Measurements from ENCODE around the gene PVALB.

Gene PVALB, protein sequence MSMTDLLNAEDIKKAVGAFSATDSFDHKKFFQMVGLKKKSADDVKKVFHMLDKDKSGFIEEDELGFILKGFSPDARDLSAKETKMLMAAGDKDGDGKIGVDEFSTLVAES

GRCh38 chr22:36816636-36817524 is at the start of gene PVALB:
PVALB (minus strand) TSS chr22:36817035; CDS start chr22:36817005, 30 bp downstream.
- no peak within 1 kb of the TSS for H3K27ac ChIP-seq (ENCODE audit: low read length)
- no peak within 1 kb of the TSS; the same call in 1 of the 2 replicates for H3K9ac ChIP-seq (ENCODE audit: low read depth, low read length)
- peaks cover 80% of the 10 kb centered on the region for H3K27me3 ChIP-seq (ENCODE audit: insufficient read depth, low read length)
- H3K9me3 ChIP-seq (ENCODE audit: insufficient read depth, low read depth, low read length), result no peaks in the 10 kb centered on the region
- no peaks in the 10 kb centered on the region for H3K36me3 ChIP-seq (ENCODE audit: insufficient read depth, low read depth, low read length)
- H3K4me3 ChIP-seq (ENCODE audit: low read length), result peak within 1 kb of the TSS; percentile 77
- peaks cover 7% of the 10 kb centered on the region for H3K4me1 ChIP-seq (ENCODE audit: insufficient read depth, low read length)

DNA sequence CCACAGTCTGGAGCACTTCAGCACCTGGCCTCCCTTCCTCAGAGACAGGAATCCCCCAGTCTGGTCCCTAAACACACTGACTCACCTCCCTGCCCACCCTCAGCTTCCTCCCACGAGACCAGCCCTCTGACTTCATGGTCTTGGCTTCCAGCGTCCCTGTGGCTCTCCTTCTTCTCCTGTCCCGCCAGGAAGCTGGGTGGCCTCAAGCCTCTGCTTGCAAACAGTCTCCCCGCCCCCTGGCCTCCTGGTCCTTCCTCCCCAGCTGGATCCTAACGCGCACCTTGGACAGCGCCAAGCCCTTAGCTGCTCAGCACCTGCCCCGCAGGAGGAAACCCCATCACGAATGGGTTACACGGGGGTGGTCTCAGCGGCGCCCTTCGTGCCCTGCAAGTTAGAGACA is 48.5 kb upstream of the PVALB start:
- no peaks in the 10 kb centered on the region for H3K4me1 ChIP-seq (ENCODE audit: insufficient read depth, low read length)
- no peaks in the 10 kb centered on the region for H3K9me3 ChIP-seq (ENCODE audit: insufficient read depth, low read depth, low read length)
- H3K9ac ChIP-seq (ENCODE audit: low read depth, low read length), result no peak overlapping the region
- no peak overlapping the region for H3K27ac ChIP-seq (ENCODE audit: low read length)
- no peaks in the 10 kb centered on the region for H3K36me3 ChIP-seq (ENCODE audit: insufficient read depth, low read depth, low read length)
- peaks cover 15% of the 10 kb centered on the region; the same call in 1 of the 2 replicates for H3K27me3 ChIP-seq (ENCODE audit: insufficient read depth, low read length)
- H3K4me3 ChIP-seq (ENCODE audit: low read length), result no peak overlapping the region

GRCh38 chr22:36864454-36865215 is 47.8 kb upstream of the PVALB start:
- Histone ChIP-seq H3K27me3 (ENCODE audit: insufficient read depth, low read length) (peaks cover 18% of the 10 kb centered on the region; the same call in 1 of the 2 replicates), H3K9me3 (ENCODE audit: insufficient read depth, low read depth, low read length) (no peaks in the 10 kb centered on the region), H3K4me1 (ENCODE audit: insufficient read depth, low read length) (no peaks in the 10 kb centered on the region), H3K9ac (ENCODE audit: low read depth, low read length) (no peak overlapping the region), H3K36me3 (ENCODE audit: insufficient read depth, low read depth, low read length) (no peaks in the 10 kb centered on the region), H3K27ac (ENCODE audit: low read length) (no peak overlapping the region), H3K4me3 (ENCODE audit: low read length) (no peak overlapping the region)

DNA sequence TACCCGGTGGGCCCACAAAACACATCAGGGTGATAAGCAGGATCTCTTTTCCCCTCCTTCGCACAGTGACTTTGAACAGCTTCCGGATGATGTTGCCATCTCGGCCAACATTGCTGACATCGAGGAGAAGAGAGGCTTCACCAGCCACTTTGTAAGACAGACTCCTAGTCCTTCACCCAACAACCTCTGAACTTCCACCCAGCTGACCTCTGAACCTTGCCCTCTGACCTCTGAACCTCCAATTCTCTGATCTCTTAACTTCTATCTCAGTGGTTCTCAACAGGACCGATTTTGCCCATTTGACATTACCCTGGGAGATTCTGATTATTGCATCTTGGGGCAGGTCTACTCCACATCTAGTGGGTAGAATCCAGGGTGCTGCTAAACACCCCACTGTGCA is 47.1 kb upstream of the PVALB start:
- H3K9ac ChIP-seq (ENCODE audit: low read depth, low read length), result no peak overlapping the region
- H3K4me1 ChIP-seq (ENCODE audit: insufficient read depth, low read length), result no peaks in the 10 kb centered on the region
- H3K4me3 ChIP-seq (ENCODE audit: low read length), result no peak overlapping the region
- H3K36me3 ChIP-seq (ENCODE audit: insufficient read depth, low read depth, low read length), result no peaks in the 10 kb centered on the region
- H3K9me3 ChIP-seq (ENCODE audit: insufficient read depth, low read depth, low read length), result no peaks in the 10 kb centered on the region
- no peak overlapping the region for H3K27ac ChIP-seq (ENCODE audit: low read length)
- H3K27me3 ChIP-seq (ENCODE audit: insufficient read depth, low read length), result peaks cover 25% of the 10 kb centered on the region; the same call in 1 of the 2 replicates

- no peaks in the 10 kb centered on the region for H3K36me3 ChIP-seq (ENCODE audit: insufficient read depth, low read depth, low read length)
- H3K4me3 ChIP-seq (ENCODE audit: low read length), result no peak overlapping the region
- H3K9ac ChIP-seq (ENCODE audit: low read depth, low read length), result no peak overlapping the region
Measured at GRCh38 chr22:36863281-36863680, 46.4 kb upstream of the PVALB start.

GRCh38 chr22:36862251-36863242 is 45.7 kb upstream of the PVALB start:
- peaks cover 39% of the 10 kb centered on the region for H3K27me3 ChIP-seq (ENCODE audit: insufficient read depth, low read length)
- no peak overlapping the region for H3K9ac ChIP-seq (ENCODE audit: low read depth, low read length)
- no peak overlapping the region for H3K27ac ChIP-seq (ENCODE audit: low read length)
- no peaks in the 10 kb centered on the region for H3K36me3 ChIP-seq (ENCODE audit: insufficient read depth, low read depth, low read length)
- H3K4me1 ChIP-seq (ENCODE audit: insufficient read depth, low read length), result no peaks in the 10 kb centered on the region
- no peak overlapping the region for H3K4me3 ChIP-seq (ENCODE audit: low read length)
- no peaks in the 10 kb centered on the region for H3K9me3 ChIP-seq (ENCODE audit: insufficient read depth, low read depth, low read length)

More at GRCh38 chr22:36863281-36863680, 46.4 kb upstream of the PVALB start:
- Histone ChIP-seq H3K27me3 (ENCODE audit: insufficient read depth, low read length) (peaks cover 32% of the 10 kb centered on the region), H3K4me1 (ENCODE audit: insufficient read depth, low read length) (no peaks in the 10 kb centered on the region), H3K9me3 (ENCODE audit: insufficient read depth, low read depth, low read length) (no peaks in the 10 kb centered on the region), H3K27ac (ENCODE audit: low read length) (no peak overlapping the region)

- H3K9ac ChIP-seq (ENCODE audit: low read depth, low read length), result no peak within 1 kb of the TSS
- no peak within 1 kb of the TSS for H3K4me3 ChIP-seq (ENCODE audit: low read length)
- no peaks in the 10 kb centered on the region for H3K4me1 ChIP-seq (ENCODE audit: insufficient read depth, low read length)
Measured at GRCh38 chr22:36860821-36861659, 44.2 kb upstream of the PVALB start, which contains the start of gene NCF4. NCF4 (plus strand) TSS chr22:36861006; CDS start chr22:36861172, 166 bp downstream.

GRCh38 chr22:36860438-36860820 is 43.6 kb upstream of the PVALB start:
- no peaks in the 10 kb centered on the region for H3K9me3 ChIP-seq (ENCODE audit: insufficient read depth, low read depth, low read length)
- H3K36me3 ChIP-seq (ENCODE audit: insufficient read depth, low read depth, low read length), result no peaks in the 10 kb centered on the region
- H3K4me3 ChIP-seq (ENCODE audit: low read length), result no peak overlapping the region
- H3K9ac ChIP-seq (ENCODE audit: low read depth, low read length), result no peak overlapping the region
- peaks cover 35% of the 10 kb centered on the region for H3K27me3 ChIP-seq (ENCODE audit: insufficient read depth, low read length)
- no peaks in the 10 kb centered on the region for H3K4me1 ChIP-seq (ENCODE audit: insufficient read depth, low read length)
- H3K27ac ChIP-seq (ENCODE audit: low read length), result no peak overlapping the region

More at GRCh38 chr22:36860821-36861659, 44.2 kb upstream of the PVALB start, which contains the start of gene NCF4:
- H3K9me3 ChIP-seq (ENCODE audit: insufficient read depth, low read depth, low read length), result no peaks in the 10 kb centered on the region
- H3K27ac ChIP-seq (ENCODE audit: low read length), result no peak within 1 kb of the TSS
- peaks cover 41% of the 10 kb centered on the region for H3K27me3 ChIP-seq (ENCODE audit: insufficient read depth, low read length)
- no peaks in the 10 kb centered on the region for H3K36me3 ChIP-seq (ENCODE audit: insufficient read depth, low read depth, low read length)

DNA sequence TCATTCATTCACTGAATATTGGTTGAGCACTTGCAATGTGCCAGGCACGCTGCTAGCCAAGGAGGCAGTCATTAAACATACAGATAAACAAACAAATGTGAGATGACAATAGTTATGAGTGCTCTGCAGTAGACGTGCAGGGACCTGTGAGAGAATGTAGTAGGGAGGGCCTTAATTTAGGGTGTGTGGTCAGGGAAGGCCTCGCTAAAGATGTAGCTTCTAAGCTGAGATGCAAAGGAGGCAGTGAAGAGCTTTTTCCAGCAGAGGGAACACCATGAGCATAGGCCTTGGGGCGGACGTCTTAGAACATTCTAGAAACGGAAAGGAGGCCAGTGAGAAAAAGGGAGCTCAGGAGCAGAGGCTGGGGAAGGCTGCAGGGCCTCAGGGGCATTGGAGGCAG is 43.2 kb upstream of the PVALB start:
- Histone ChIP-seq H3K27me3 (ENCODE audit: insufficient read depth, low read length) (peaks cover 35% of the 10 kb centered on the region), H3K9ac (ENCODE audit: low read depth, low read length) (no peak overlapping the region), H3K4me3 (ENCODE audit: low read length) (no peak overlapping the region), H3K4me1 (ENCODE audit: insufficient read depth, low read length) (no peaks in the 10 kb centered on the region), H3K36me3 (ENCODE audit: insufficient read depth, low read depth, low read length) (no peaks in the 10 kb centered on the region), H3K9me3 (ENCODE audit: insufficient read depth, low read depth, low read length) (no peaks in the 10 kb centered on the region), H3K27ac (ENCODE audit: low read length) (no peak overlapping the region)

DNA sequence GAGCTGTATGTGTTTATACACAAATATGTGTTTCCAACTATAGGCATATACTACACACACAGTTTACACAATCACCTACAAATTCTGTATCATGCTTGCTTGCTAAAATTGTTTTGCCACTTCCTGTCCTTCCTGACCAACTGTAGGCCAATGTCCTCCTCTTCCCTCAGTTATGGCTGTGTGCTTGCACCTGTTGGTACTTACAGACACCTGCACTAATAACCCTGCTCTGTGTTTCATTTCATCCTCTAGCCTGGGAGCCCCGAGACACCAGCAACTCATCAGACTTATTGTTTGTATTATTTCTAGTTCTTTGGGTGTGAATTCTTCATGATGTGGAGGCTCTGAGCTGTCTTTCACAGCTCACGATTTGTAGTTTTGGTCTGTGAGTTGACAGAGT is 42.1 kb upstream of the PVALB start:
- no peak overlapping the region for H3K9ac ChIP-seq (ENCODE audit: low read depth, low read length)
- no peaks in the 10 kb centered on the region for H3K4me1 ChIP-seq (ENCODE audit: insufficient read depth, low read length)
- peaks cover 35% of the 10 kb centered on the region for H3K27me3 ChIP-seq (ENCODE audit: insufficient read depth, low read length)
- no peaks in the 10 kb centered on the region for H3K36me3 ChIP-seq (ENCODE audit: insufficient read depth, low read depth, low read length)
- no peak overlapping the region for H3K4me3 ChIP-seq (ENCODE audit: low read length)
- H3K9me3 ChIP-seq (ENCODE audit: insufficient read depth, low read depth, low read length), result no peaks in the 10 kb centered on the region
- no peak overlapping the region for H3K27ac ChIP-seq (ENCODE audit: low read length)
